Rectal smooth muscle tissue (tissue), 1 donor: ENCODE results near the gene ITGA5.

Experiments
- H3K27ac ChIP-seq: one replicate; pipeline ENCODE4 v1.7.0; 2013; ENCODE audit warnings: low read depth, low read length, inconsistent platforms
- H3K27me3 ChIP-seq: one replicate; pipeline ENCODE4 v1.7.0; 2013; ENCODE audit warnings: low read length; ENCODE audit not compliant: control insufficient read depth, insufficient read depth
- H3K36me3 ChIP-seq: one replicate; pipeline ENCODE4 v1.7.0; 2013; ENCODE audit warnings: low read length; ENCODE audit not compliant: control insufficient read depth, insufficient read depth
- H3K4me1 ChIP-seq: one replicate; pipeline ENCODE4 v1.7.0; 2013; ENCODE audit warnings: low read length; ENCODE audit not compliant: control insufficient read depth, insufficient read depth
- H3K4me3 ChIP-seq: one replicate; pipeline ENCODE4 v1.7.0; 2013; ENCODE audit warnings: low read length
- H3K9ac ChIP-seq: one replicate; pipeline ENCODE4 v1.7.0; 2013; ENCODE audit warnings: low read length

The ITGA5 gene

GRCh38 chr12:54349036-54349435 is 70.0 kb downstream of the ITGA5 start:
- Histone ChIP-seq H3K4me1 (peaks cover 25% of the 10 kb centered on the region), H3K9ac (no peak overlapping the region), H3K27ac (no peak overlapping the region), H3K36me3 (peaks cover 31% of the 10 kb centered on the region), H3K4me3 (no peak overlapping the region), H3K27me3 (no peaks in the 10 kb centered on the region)
